Superior temporal gyrus (tissue), 1 donor: Measurements from ENCODE around the gene NOS1.

Experiments
- DNase-seq: peaks from one replicate; pipeline ENCODE4 v3.0.0-alpha.2; 2016; ENCODE audit errors: extremely low spot score

NOS1 gene

GRCh38 chr12:117330441-117331113 is 30.8 kb downstream of the NOS1 start:
- no peak for DNase-seq

- DNase-seq = no peak
Measured at GRCh38 chr12:117329756-117330155, 31.7 kb downstream of the NOS1 start.

GRCh38 chr12:117328556-117329100 is 32.8 kb downstream of the NOS1 start:
- DNase-seq = no peak

GRCh38 chr12:117322428-117322827 is 39.0 kb downstream of the NOS1 start:
- no peak for DNase-seq

- no peak for DNase-seq
Measured at GRCh38 chr12:117321572-117321971, 39.9 kb downstream of the NOS1 start.

GRCh38 chr12:117318591-117318990 is 42.8 kb downstream of the NOS1 start:
- no peak for DNase-seq

- no peak for DNase-seq
Measured at GRCh38 chr12:117316336-117316735, 45.1 kb downstream of the NOS1 start.

GRCh38 chr12:117313926-117314325 is 47.5 kb downstream of the NOS1 start:
- no peak for DNase-seq

GRCh38 chr12:117312770-117313169 is 48.7 kb downstream of the NOS1 start:
- no peak for DNase-seq

GRCh38 chr12:117309276-117309925 is 52.0 kb downstream of the NOS1 start:
- no peak for DNase-seq

GRCh38 chr12:117300174-117300573 is 61.3 kb downstream of the NOS1 start:
- no peak for DNase-seq

GRCh38 chr12:117298648-117299225 is 62.7 kb downstream of the NOS1 start:
- DNase-seq = no peak

- DNase-seq = no peak
Measured at GRCh38 chr12:117298191-117298590, 63.2 kb downstream of the NOS1 start.

- DNase-seq = no peak
Measured at GRCh38 chr12:117294189-117294603, 67.2 kb downstream of the NOS1 start.

GRCh38 chr12:117293510-117293909 is 67.9 kb downstream of the NOS1 start:
- no peak for DNase-seq

GRCh38 chr12:117292688-117293087 is 68.7 kb downstream of the NOS1 start:
- DNase-seq = no peak

GRCh38 chr12:117284140-117284539 is 77.3 kb downstream of the NOS1 start:
- DNase-seq = no peak

GRCh38 chr12:117282490-117282889 is 78.9 kb downstream of the NOS1 start:
- DNase-seq = no peak

GRCh38 chr12:117280019-117280680 is 81.3 kb downstream of the NOS1 start:
- DNase-seq = no peak

GRCh38 chr12:117279606-117280005 is 81.8 kb downstream of the NOS1 start:
- no peak for DNase-seq

- DNase-seq = no peak
Measured at GRCh38 chr12:117277875-117278274, 83.6 kb downstream of the NOS1 start.

GRCh38 chr12:117273091-117273490 is 88.3 kb downstream of the NOS1 start:
- no peak for DNase-seq
